Epithelial cell of prostate (primary cell): ENCODE measurements around the gene TLE2.
"Not testable (repeated sequence)": the region's sequence is repeated elsewhere in the genome, so short reads cannot be mapped to it uniquely, and the experiment has no call there.

Source experiments
- DNase-seq: peaks from one replicate; pipeline ENCODE4 v3.0.0-alpha.2; 2011; ENCODE audit warnings: low read depth, low spot score
- H3K27ac ChIP-seq: fragments of 450-650 bp; 2 replicates; pipeline ENCODE4 v1.5.1; 2017; ENCODE audit warnings: mild to moderate bottlenecking

Gene TLE2

DNA sequence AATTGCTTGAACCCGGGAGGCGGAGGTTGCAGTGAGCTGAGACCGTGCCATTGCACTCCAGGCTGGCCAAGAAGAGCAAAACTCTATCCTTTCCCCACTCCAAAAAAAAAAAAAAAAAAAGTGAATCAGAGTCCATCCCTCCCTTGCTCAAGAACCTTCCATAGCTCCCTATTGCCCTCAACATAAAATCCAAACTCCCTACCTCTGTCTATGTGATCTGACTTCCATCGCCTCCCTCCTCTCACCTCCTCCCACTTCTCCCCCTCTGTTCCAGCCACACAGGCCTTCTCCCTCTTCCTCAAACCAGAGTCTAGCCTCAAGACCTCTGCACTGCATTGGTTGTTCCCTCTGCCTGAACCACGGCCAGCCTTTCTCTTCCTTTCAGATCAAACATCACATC lies 10.0 kb upstream of the TLE2 start:
- no peak for DNase-seq
- H3K27ac ChIP-seq = no peak overlapping the region

- DNase-seq = no peak
Measured at GRCh38 chr19:3038214-3038613, 9.1 kb upstream of the TLE2 start.

DNA sequence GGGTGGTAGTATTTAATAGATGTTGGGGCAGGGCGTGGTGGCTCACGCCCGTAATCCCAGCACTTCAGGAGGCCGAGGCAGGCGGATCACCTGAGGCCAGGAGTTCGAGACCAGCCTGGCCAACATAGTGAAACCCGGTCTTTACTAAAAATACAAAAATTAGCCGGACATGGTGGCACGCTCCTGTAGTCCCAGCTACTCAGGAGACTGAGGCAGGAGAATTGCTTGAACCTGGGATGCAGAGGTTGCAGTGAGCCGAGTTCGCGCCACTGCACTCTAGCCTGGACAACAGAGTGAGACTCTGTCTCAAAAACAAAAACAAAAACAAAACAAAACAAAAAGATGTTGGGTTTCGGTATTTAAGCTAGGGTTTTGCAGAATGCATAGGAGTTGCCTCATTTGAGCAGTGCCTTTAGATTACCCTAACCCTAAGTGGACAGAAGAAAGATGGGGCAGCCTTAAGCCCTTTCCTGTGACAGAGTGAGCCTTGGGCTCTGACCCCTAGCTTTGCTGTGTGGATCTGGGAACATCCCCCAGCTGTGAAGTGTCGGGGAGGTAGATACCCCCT lies 8.0 kb upstream of the TLE2 start:
- H3K27ac ChIP-seq = peak overlapping the region; percentile 82
- DNase-seq = not testable (repeated sequence)

More at GRCh38 chr19:3038214-3038613, 9.1 kb upstream of the TLE2 start:
- H3K27ac ChIP-seq = no peak overlapping the region

DNA sequence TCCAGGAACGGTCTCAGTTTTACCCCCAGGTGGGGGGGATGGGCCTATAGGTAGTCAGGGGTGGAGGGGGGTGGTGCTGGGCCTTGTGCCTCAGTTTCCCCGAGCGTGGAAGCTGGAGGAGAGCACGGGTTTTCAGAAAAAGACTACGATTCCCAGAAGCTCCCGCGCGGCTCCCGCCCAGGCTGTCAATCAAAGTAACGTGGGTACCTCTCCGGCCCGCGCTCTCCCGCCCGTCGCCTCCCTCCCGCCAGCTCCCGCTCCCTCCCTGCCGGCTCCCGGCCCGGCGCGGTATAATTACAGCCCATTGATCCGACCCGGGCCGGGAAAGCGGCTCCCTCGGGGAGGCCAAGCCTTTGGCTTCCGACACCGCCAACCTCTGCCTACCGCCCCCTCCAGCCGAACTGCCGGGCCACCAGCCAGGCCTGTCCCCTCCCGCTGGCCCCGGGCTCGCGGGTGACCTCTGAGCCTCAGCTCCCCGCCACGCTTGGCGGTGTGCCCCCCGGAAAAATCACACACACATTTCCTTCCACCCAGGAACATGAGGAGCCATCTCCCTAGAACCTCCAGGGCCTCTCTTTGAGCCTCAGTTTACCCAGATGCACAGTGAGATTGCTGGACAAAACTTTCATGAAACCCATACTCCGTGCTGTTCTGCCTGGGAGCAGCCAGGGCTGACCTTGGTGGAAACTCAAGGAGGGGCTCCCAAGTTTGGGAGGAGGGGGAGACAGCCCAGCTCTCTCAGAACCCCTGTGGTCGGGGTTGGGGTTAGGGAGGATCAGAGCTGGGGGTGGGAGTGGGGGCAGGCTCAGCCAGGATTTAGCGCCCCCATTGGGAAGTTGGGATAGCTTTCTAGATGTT lies 7.3 kb upstream of the TLE2 start:
- H3K27ac ChIP-seq = peak overlapping the region; percentile 82

GRCh38 chr19:3035542-3036118 lies 6.5 kb upstream of the TLE2 start:
- peak overlapping the region; percentile 82 for H3K27ac ChIP-seq
- peak; percentile 91 for DNase-seq

More for the DNA sequence above, 7.3 kb upstream of the TLE2 start:
- DNase-seq = no peak

GRCh38 chr19:3034656-3035541 lies 5.8 kb upstream of the TLE2 start:
- H3K27ac ChIP-seq = peak overlapping the region; percentile 82
- no peak for DNase-seq

- no peak for DNase-seq
- no peak overlapping the region for H3K27ac ChIP-seq
Measured at GRCh38 chr19:3034406-3034655, 5.3 kb upstream of the TLE2 start.

- no peak overlapping the region for H3K27ac ChIP-seq
- no peak for DNase-seq
Measured at GRCh38 chr19:3033595-3034405, 4.7 kb upstream of the TLE2 start.

GRCh38 chr19:3031607-3031867 lies 2.5 kb upstream of the TLE2 start:
- no peak for DNase-seq
- H3K27ac ChIP-seq = no peak overlapping the region

DNA sequence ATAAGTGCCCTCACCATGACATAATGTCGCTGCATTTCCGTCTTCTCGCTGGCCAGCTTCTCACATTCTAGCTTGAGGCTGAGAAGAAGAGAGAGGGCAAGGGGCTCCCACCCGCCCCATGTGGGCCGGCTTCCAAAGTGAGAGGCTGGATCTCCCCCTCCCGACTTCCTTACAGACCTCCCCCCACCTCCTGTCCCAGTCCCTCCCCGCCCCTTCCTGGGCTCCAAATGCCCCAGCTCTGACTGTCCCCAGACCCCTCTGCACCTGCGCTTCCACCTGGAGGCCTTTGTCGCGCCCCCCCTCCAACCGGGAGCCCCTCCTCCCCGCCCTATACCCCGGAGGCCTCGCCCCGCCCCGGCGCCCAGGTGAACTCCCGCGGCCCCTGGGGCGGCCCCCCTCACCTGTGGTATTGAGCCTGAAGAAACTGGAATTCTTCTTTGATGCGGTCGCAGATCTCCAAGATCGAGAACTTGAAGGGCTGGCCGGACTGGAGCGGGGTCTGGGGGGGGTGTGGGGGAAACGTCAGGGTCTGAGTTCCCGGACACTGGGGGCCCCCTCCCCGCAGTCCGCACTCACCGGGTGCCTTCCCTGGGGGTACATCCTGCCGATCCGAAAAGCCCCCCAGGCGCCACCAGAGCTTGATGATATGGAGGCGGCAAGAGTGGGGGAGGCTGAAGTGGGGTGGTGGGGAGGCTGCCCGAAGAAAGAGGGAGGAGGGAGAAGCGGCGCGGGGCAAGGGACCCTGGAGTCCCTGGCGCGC lies 595 bp downstream of the TLE2 start:
- no peak overlapping the region for H3K27ac ChIP-seq
- no peak for DNase-seq

- no peak overlapping the region for H3K27ac ChIP-seq
- DNase-seq = no peak
Measured at GRCh38 chr19:3027981-3028304, 1.1 kb downstream of the TLE2 start.

DNA sequence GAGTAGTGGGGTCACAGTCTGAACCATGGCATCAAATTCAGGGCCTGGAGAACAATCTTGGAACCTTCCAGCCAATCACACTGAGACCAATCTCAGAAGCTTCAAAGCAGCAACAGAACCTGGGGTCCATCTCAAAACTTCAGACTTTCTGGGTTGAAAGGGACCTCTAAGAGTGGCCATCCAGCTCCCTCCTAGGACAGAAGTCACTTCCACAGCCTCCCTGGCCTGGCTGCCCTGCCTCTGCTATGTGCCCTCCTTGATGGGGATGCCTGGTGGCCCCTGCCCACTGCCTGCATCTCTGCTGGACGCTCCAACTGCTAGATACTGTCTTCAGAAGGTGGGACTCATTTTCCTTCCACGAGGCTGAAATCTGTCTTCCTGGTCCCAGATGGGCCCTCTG lies 1.8 kb downstream of the TLE2 start:
- no peak for DNase-seq
- no peak overlapping the region for H3K27ac ChIP-seq

GRCh38 chr19:3026768-3027167 lies 2.3 kb downstream of the TLE2 start:
- H3K27ac ChIP-seq = no peak overlapping the region
- no peak for DNase-seq

DNA sequence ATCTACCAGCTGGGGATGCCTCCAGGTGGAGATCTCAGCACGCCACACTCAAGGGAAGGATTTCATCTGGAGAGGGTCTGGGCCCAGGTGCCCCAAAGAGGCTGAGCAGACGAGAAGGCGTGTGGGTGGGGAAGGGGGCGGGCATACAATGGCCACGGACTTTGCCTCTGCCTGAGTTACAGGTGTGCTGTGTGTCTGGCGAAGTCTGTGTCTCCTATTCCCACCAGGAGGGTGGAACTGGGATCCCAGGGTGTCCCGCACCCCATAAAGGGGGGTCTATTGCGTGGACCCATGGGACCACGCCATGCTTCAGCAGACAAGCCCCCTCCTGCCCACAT lies 3.6 kb downstream of the TLE2 start:
- H3K27ac ChIP-seq = no peak overlapping the region
- no peak for DNase-seq

DNA sequence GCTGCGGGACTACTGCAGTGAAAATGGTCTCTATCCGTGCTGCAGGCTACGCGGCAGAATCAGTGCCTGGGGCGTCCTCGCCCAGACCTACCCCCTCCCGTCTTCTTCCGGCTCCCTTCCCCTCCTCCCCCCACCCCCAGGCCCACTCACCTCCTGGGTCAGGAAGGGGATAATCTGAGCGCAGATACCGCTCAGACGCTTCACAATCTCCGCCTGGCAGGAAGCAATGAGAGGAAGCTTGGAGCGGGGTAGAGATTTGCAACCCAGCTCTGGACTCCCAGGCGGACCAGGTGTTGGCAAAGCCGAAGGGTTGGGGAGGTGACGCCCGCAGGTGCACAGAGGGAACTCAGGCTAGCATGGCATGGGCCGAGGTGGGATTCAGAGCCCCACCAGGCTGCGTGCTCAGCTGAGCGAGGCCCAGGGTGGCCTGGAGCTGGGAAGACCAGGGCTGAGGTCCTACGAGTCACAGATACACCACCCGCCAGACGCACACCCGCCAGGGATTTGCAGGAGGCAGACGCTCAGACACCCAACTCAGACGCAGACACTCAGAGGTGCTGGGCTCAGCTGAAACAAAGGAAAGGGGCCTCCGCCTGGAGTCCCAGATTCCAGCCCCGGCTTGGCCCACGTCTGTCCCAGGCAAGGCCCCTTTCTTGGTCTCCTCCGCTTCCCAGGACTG lies 4.1 kb downstream of the TLE2 start:
- DNase-seq = no peak
- H3K27ac ChIP-seq = no peak overlapping the region

DNA sequence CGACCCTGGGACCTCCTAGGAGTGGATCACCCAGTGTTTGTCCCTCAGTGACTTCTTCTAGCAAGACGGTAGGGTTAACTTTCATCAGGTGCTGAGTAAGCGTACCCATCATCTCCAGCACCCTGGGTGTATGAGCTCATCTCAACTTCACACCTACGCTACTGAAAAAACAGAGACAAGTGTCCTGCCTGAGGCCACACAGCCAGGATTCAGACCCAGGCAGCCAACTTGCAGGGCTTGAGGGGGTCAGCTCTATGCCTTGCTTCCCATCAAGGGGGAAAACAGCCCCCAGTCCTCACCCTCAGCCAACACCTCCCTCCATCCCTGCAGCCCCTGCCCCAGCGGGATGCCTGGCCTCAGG lies 4.6 kb downstream of the TLE2 start:
- no peak overlapping the region for H3K27ac ChIP-seq
- DNase-seq = no peak

DNA sequence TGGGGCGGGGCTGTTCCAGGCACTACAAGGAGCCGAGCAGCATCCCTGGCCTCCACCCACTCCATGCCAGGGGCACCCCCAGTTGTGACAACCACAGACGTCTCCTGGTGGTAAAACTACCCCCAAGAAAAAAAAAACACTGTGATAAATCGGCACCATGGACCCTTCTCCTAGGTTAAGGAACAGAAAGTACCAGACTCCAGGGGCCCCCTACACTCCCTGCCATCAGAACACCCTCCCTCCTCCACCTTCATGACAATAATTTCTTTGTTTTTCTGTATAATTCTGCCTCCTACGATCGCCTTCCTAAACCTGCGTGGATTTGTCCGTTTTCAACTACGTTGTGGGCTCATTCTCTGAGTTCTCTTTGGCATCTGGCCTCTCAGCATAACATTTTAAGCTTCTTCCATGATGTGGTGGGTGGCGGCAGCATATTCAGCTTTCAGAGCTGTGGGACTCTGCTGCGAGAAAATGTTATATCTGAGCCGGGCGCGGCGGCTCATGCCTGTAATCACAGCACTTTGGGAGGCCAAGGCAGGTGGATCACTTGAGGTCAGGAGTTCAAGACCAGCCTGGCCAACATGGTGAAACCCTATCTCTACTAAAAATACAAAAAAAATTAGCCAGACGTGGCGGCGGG lies 8.6 kb downstream of the TLE2 start:
- H3K27ac ChIP-seq = no peak overlapping the region
- no peak for DNase-seq

GRCh38 chr19:3019211-3019854 lies 9.7 kb downstream of the TLE2 start:
- no peak for DNase-seq
- no peak overlapping the region for H3K27ac ChIP-seq
